C4-2B (cell line): Measurements from ENCODE around the gene PRDX5.

Experiments used
- ZFX ChIP-seq: fragments of 450-650 bp; IDR thresholded peaks from 2 replicates; pipeline ENCODE4 v1.6.1; 2017
- TF ChIP-seq, protein P1 (sequence below): fragments of 450-650 bp; conservative IDR thresholded peaks from 2 replicates; pipeline ENCODE4 v1.5.1; 2017; ENCODE audit warnings: mild to moderate bottlenecking

DNA sequence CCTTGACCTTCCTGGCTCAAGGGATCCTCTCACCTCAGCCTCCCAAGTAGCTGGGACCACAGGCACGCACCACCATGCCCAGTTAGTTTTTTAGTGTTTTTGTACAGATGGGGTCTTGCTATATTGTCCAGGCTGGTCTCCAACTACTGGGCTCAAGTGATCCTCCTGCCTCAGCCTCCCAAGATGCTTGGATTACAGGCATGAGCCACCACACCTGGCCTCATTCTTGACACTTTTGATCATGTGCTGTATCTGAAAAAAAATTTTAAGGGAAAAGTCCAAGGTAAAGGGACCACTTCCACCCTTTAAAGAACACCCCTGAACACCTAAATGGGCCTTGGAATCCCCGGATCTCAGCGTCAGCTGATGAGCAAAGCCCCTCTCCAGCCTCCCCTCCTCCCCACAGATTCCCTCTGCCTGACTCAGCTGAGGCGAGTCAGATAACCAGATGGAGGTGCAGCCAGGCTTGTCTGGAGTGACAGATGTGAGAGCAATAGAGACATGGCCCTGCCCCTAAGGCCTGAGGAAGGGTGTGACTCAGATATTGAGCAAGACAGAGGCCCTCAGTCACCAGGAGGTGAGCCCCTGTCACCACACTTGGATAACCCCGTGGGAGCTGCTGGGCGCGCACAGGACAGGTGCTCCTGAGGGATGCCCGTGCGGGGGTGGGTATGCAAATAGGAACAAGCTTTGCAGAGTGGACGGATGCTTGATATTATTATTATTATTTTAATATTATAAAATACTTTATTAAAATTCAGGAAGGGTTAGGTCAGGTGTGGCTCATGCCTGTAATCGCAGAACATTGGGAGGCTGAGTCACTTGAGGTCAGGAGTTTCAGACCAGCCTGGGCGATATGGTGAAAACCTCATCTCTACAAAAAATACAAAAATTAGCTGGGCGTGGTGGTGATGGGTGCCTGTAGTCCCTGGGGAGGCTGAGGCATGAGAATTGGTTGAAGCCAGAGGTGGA is 17.1 kb downstream of the PRDX5 start:
- TF ChIP-seq, protein P1, sequence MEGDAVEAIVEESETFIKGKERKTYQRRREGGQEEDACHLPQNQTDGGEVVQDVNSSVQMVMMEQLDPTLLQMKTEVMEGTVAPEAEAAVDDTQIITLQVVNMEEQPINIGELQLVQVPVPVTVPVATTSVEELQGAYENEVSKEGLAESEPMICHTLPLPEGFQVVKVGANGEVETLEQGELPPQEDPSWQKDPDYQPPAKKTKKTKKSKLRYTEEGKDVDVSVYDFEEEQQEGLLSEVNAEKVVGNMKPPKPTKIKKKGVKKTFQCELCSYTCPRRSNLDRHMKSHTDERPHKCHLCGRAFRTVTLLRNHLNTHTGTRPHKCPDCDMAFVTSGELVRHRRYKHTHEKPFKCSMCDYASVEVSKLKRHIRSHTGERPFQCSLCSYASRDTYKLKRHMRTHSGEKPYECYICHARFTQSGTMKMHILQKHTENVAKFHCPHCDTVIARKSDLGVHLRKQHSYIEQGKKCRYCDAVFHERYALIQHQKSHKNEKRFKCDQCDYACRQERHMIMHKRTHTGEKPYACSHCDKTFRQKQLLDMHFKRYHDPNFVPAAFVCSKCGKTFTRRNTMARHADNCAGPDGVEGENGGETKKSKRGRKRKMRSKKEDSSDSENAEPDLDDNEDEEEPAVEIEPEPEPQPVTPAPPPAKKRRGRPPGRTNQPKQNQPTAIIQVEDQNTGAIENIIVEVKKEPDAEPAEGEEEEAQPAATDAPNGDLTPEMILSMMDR = no peak
- TF ChIP-seq ZFX = no peak
